K562 (cell line): ENCODE data around the gene RALGPS1. TPM values are rescaled to one million over a fixed set of nuclear protein-coding genes. Genes with fewer than 3 reads are reported as not detected.

Experiments
- ATAC-seq: fragments of 200-7000 bp; cut with Tn5 transposase; 3 replicates; pipeline ENCODE4 v1.9.1; 2020; ENCODE audit warnings: moderate library complexity
- BruUV-seq: library from RNA; stranded (reverse); fragments of 400-500 nt; replicated peaks from 2 replicates; lab custom pipeline; 2021; lab: Mats Ljungman, UMichigan
- CTCF ChIA-PET: fragments of 300-600 bp; formaldehyde crosslinking; extraction: SDS; loops from one replicate; lab custom pipeline; 2021; ENCODE audit warnings: low intra/inter-chr PET ratio; lab: Yijun Ruan, JAX
- POLR2A ChIA-PET: fragments of 300-600, 350-650 bp; sonication (Branson Sonifier 250); formaldehyde crosslinking; extraction: SDS; loops from one replicate; lab custom pipeline; 2021; ENCODE audit warnings: antibody characterized with exemption, inconsistent platforms; lab: Yijun Ruan, JAX
- DNase-seq, 4 experiments: peaks; one replicate each; pipeline versions ENCODE4 v3.0.0 to v3.0.0-alpha.2; 2011 to 2018; ENCODE audit warnings: low spot score in 3 of 4, mixed read lengths in 3 of 4; ENCODE audit errors: extremely low read depth in 1 of 4
- FAIRE-seq: peaks from 2 replicates; lab custom pipeline; 2011; peaks lifted over from hg19 to GRCh38; lab: Jason Lieb, UNC
- H2AFZ ChIP-seq: 2 replicates; pipeline ENCODE4 v1.6.0; 2011; ENCODE audit warnings: low read depth, low read length, control low read depth, inconsistent platforms
- H3K27ac ChIP-seq: fragments of 200-600 bp; 3 replicates; pipeline ENCODE4 v1.8.0; 2011; ENCODE audit warnings: low read depth, mild to moderate bottlenecking, control low read depth, inconsistent platforms, low read length, moderate library complexity, mixed read lengths; ENCODE audit errors: extremely low read depth
- H3K27me3 ChIP-seq, 2 experiments: fragments of 300-600 bp in 1 of 2; 2 replicates in 1 of 2; 3 replicates in 1 of 2; pipeline versions ENCODE4 v1.6.0 to v1.8.0; 2011; ENCODE audit warnings: inconsistent platforms in 2 of 2, low read length in 2 of 2, mild to moderate bottlenecking in 1 of 2, mixed read lengths in 1 of 2, moderate library complexity in 1 of 2; ENCODE audit not compliant: control insufficient read depth in 2 of 2, insufficient read depth in 2 of 2
- H3K36me3 ChIP-seq: fragments of 300-600 bp; 3 replicates; pipeline ENCODE4 v1.8.0; 2011; ENCODE audit warnings: mild to moderate bottlenecking, low read length, inconsistent platforms; ENCODE audit not compliant: control insufficient read depth, insufficient read depth
- H3K4me1 ChIP-seq, 2 experiments: fragments of 200-600 bp in 1 of 2; replicated peaks in 1 of 2; 2 replicates in 1 of 2; 3 replicates in 1 of 2; pipeline versions ENCODE4 v1.5.1 to v1.8.0; 2011; ENCODE audit warnings: inconsistent platforms in 2 of 2, low read length in 2 of 2, mild to moderate bottlenecking in 1 of 2, mixed read lengths in 1 of 2, moderate library complexity in 1 of 2; ENCODE audit not compliant: control insufficient read depth in 2 of 2, insufficient read depth in 2 of 2
- H3K4me2 ChIP-seq: 2 replicates; pipeline ENCODE4 v1.6.1; 2011; ENCODE audit warnings: low read length, control low read depth, inconsistent platforms, mixed read lengths; ENCODE audit not compliant: insufficient read depth
- H3K4me3 ChIP-seq: fragments of 200-600 bp; sonication (generic), shearing (Covaris generic); 2 replicates; pipeline ENCODE4 v1.5.1; 2016; ENCODE audit warnings: control low read depth, inconsistent platforms
- H3K79me2 ChIP-seq: fragments of 200-600 bp; 3 replicates; pipeline ENCODE4 v1.8.0; 2011; ENCODE audit warnings: low read length, inconsistent platforms; ENCODE audit not compliant: control insufficient read depth, insufficient read depth
- H3K9ac ChIP-seq, 2 experiments: 2 replicates each; pipeline versions ENCODE4 v1.6.0 to v1.6.1; 2011; ENCODE audit warnings: low read depth in 2 of 2, low read length in 2 of 2, control low read depth in 1 of 2, inconsistent platforms in 1 of 2, mild to moderate bottlenecking in 1 of 2, mixed read lengths in 1 of 2; ENCODE audit not compliant: insufficient read depth in 1 of 2
- H3K9me1 ChIP-seq: one replicate; pipeline ENCODE4 v1.6.0; 2011; ENCODE audit warnings: inconsistent platforms, mild to moderate bottlenecking, low read length, moderate library complexity; ENCODE audit not compliant: control insufficient read depth, insufficient read depth
- H3K9me3 ChIP-seq: replicated peaks from 2 replicates; pipeline ENCODE4 v1.5.1; 2011; ENCODE audit warnings: low read depth, low read length, inconsistent platforms; ENCODE audit not compliant: control insufficient read depth, insufficient read depth
- H4K20me1 ChIP-seq: replicated peaks from 2 replicates; pipeline ENCODE4 v1.6.1; 2011; ENCODE audit warnings: low read length, inconsistent platforms, mixed read lengths; ENCODE audit not compliant: control insufficient read depth, insufficient read depth
- CEBPG ChIP-seq, 3 experiments: fragments of 200-800 bp in 1 of 3; sonication (Bioruptor generic) in 1 of 3; sonication (generic) in 1 of 3; formaldehyde crosslinking in 1 of 3; IDR thresholded peaks in 2 of 3; conservative IDR thresholded peaks in 1 of 3; 2 replicates each; pipeline versions ENCODE4 v1.6.1 to v1.8.0; 2016 to 2022; ENCODE audit warnings: missing compliant biosample characterization in 2 of 3, missing genetic modification characterization in 2 of 3, mild to moderate bottlenecking in 1 of 3, missing genetic modification reagents in 1 of 3
- FOSL1 ChIP-seq: fragments of 200-800 bp; sonication (Bioruptor generic); conservative IDR thresholded peaks from 2 replicates; pipeline ENCODE4 v1.6.1; 2016; ENCODE audit warnings: missing genetic modification characterization, missing compliant biosample characterization
- NFE2 ChIP-seq: IDR thresholded peaks from 2 replicates; pipeline ENCODE4 v1.6.1; 2014; ENCODE audit warnings: antibody characterized with exemption, low read depth
- ZNF507 ChIP-seq: conservative IDR thresholded peaks from 2 replicates; pipeline ENCODE4 v1.6.1; 2017; ENCODE audit warnings: missing genetic modification characterization, missing compliant biosample characterization
- WGBS: fragments of 100-300 bp; shearing (Covaris generic); methylation state at CpG from one replicate; pipeline ENCODE4 v1.1.6; 2016; ENCODE audit warnings: low coverage, mixed read lengths; ENCODE audit not compliant: insufficient coverage; ENCODE audit errors: missing lambda C conversion rate; 5-methylcytosine and 5-hydroxymethylcytosine counted together
- in situ Hi-C: fragments of 300-500 bp; cut with MboI; formaldehyde crosslinking; loops from 4 replicates; pipeline ENCODE4 v1.15.0; 2018; ENCODE audit warnings: inconsistent platforms, mixed read lengths
- intact Hi-C: fragments of 100-400 bp; cut with micrococcal nuclease; formaldehyde crosslinking; loops from 2 replicates; pipeline ENCODE4 v1.14.2; 2022
- polyA plus RNA-seq, 8 experiments: library from polyadenylated mRNA; depleted of rRNA in 4 of 8; stranded (reverse) in 5 of 8; unstranded in 3 of 8; fragments of >200 nt; fragmentation: Nextera tagmentation in 2 of 8; fragmentation: Illumina TruSeq in 1 of 8; extraction: Ambion mirVana in 2 of 8; extraction: Trizol in 1 of 8; gene quantifications; 2 replicates each; pipeline versions ENCODE4 v1.2.1 to v1.2.3, GENCODE V29; 2011 to 2014; ENCODE audit warnings: inconsistent platforms in 1 of 8, missing spikeins in 1 of 8
- total RNA-seq, 7 experiments: library from RNA; depleted of rRNA in 6 of 7; stranded (reverse); fragments of >200 nt in 6 of 7; fragmentation: Illumina TruSeq in 2 of 7; extraction: Trizol in 2 of 7; gene quantifications; 2 replicates each; pipeline versions ENCODE4 v1.2.1 to v1.2.3, GENCODE V29; 2011 to 2021; ENCODE audit warnings: low replicate concordance in 1 of 7
- TF ChIP-seq, protein P1 (sequence below): sonication (generic); formaldehyde crosslinking; IDR thresholded peaks from 2 replicates; pipeline ENCODE4 v1.9.0; 2022; ENCODE audit warnings: mild to moderate bottlenecking, missing genetic modification reagents

The RALGPS1 gene
- total and polyA plus RNA-seq, 9 of the 15 experiments (the other 6 are each of a cell fraction or from before 2014, with no cell fraction given) = 0.04 to 2.6 (median 1.5) TPM

DNA sequence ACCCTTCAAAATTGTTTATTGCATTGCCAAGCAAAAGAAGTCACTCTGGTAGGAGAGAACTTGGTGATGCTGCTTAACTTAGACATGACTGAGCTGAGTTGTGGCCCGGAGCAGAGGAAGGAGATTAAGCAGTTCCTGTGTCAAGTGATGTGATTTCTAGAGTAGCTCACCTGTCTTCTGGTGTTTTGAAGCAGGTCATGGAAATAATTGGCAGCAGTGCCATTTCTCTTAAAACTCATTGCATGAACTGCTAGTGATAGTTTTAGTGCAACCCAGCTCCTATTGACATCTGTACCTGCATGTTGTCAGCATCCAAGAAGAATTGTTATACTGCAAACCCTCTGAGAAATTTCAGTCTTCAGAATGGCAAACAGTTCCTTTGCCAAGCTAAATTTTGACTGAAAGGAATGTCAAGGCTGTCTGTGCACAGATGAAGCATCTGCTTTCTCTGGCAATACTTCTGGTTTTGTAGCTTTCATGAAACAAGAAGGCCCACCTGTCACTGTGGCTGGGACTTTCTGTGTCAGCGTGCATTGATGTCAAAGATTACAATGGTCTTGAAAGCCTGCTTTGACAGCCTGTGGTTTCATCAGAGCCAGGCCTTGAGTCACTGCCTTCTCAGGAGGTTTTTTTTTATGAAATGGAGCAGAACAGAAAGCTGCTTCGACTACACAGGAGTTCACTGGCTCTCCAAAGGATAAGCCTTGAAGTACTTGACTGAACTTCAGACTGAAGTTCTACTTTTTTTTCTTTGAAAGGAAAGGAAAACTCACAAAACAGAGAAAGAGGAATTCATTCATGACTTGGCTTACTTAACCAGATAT lies 90.6 kb downstream of the RALGPS1 start:
- CTCF ChIA-PET = interaction anchor here (0.7 kb wide), 1 partner anchor 1148 kb away, joined by 3 read pairs; no protein-coding TSS in a partner anchor
- intact Hi-C loops = no loop called here
- 2% methylated on average over 3 of the region's 3 CpGs for WGBS
- Histone ChIP-seq H4K20me1 (no peaks in the 10 kb centered on the region), H3K9ac (no peak overlapping the region), H3K9me3 (no peaks in the 10 kb centered on the region), H3K4me2 (no peak overlapping the region), H3K9me1 (no peaks in the 10 kb centered on the region), H3K79me2 (no peaks in the 10 kb centered on the region), H3K4me3 (no peak overlapping the region), H3K36me3 (no peaks in the 10 kb centered on the region), H3K27ac (no peak overlapping the region), H3K4me1 (no peaks in the 10 kb centered on the region), H2AFZ (no peak overlapping the region), H3K27me3 (peaks cover 5 to 14% of the 10 kb centered on the region in 2 experiments)
- ATAC-seq = no peak
- POLR2A ChIA-PET = interaction anchor here (0.6 to 1.2 kb wide), 3 partner anchors 13 to 1008 kb away, joined by 3 read pairs; no protein-coding TSS in a partner anchor
- in situ Hi-C loops = no loop called here
- FAIRE-seq = no peak
- TF ChIP-seq FOSL1 (tag) = peak; percentile 56
- no peak for TF ChIP-seq CEBPG (CRISPR knock-in tag; IDR thresholded peaks at IDR 0.05)
- peak in 1 of 2 experiments; percentile 51; a peak in 2 of 4 replicates for TF ChIP-seq CEBPG (tag; conservative IDR thresholded peaks at IDR 0.05 in 1 of 2, IDR thresholded peaks at IDR 0.05 in 1 of 2)
- no peak for TF ChIP-seq NFE2
- TF ChIP-seq ZNF507 (tag) = no peak
- TF ChIP-seq, protein P1, sequence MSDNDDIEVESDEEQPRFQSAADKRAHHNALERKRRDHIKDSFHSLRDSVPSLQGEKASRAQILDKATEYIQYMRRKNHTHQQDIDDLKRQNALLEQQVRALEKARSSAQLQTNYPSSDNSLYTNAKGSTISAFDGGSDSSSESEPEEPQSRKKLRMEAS = no peak
- DNase-seq = no peak
- no TSS peak for BruUV-seq
